ENCODE results near the gene GRHL1. TPM values are rescaled to one million over a fixed set of nuclear protein-coding genes. Genes with fewer than 3 reads are reported as not detected.

GRHL1 gene
- total and polyA plus RNA-seq, 2 donors (not counting 3 experiments of a cell fraction or from before 2014, with no cell fraction given), result 0.37 to 1.1 TPM

GRCh38 chr2:9971890-9972289 lies 20.4 kb downstream of the GRHL1 start:
- Histone ChIP-seq H3K27ac (ENCODE audit: insufficient read depth, low read depth, low read length) (no peak overlapping the region), H3K4me1 (ENCODE audit: control insufficient read depth, extremely low read depth, insufficient read depth, low read length) (peaks cover 37% of the 10 kb centered on the region), H3K9ac (replicated peaks; ENCODE audit: extremely low read depth, insufficient read depth, low read length) (no peak overlapping the region), H4K20me1 (replicated peaks; ENCODE audit: control insufficient read depth, extremely low read depth, insufficient read depth, low read length) (no peaks in the 10 kb centered on the region), H3K27me3 (ENCODE audit: control insufficient read depth in 2 of 2, insufficient read depth in 2 of 2, low read length in 2 of 2) (no peaks in the 10 kb centered on the region), H3K36me3 (ENCODE audit: control insufficient read depth in 2 of 2, extremely low read depth in 1 of 2, insufficient read depth in 2 of 2, low read length in 2 of 2) (no peaks in the 10 kb centered on the region), H3K9me3 (replicated peaks; ENCODE audit: control insufficient read depth, insufficient read depth, low read length) (no peaks in the 10 kb centered on the region), H3K79me2 (ENCODE audit: control insufficient read depth, insufficient read depth, low read length) (no peaks in the 10 kb centered on the region), H3K9me1 (replicated peaks; ENCODE audit: control insufficient read depth, extremely low read depth, insufficient read depth, low read length) (no peaks in the 10 kb centered on the region), H3K4me2 (ENCODE audit: insufficient read depth, low read length) (no peak overlapping the region), H2AFZ (ENCODE audit: low read depth, low read length) (no peak overlapping the region), H3K4me3 (replicated peaks in 1 of 3; ENCODE audit: insufficient read depth in 1 of 3, low read depth in 1 of 3, low read length in 3 of 3) (no peak overlapping the region)
- dilution Hi-C loops (cut with MboI; ENCODE audit: extremely low pct_ligation_motif_present, low sequenced_read_pairs) (loop anchor here (25.0 kb wide), 1 partner anchor 160 kb away; no protein-coding TSS in a partner anchor), intact Hi-C loops (cut with micrococcal nuclease) (no loop called here)
- TF ChIP-seq POLR2A (IDR thresholded peaks at IDR 0.05; ENCODE audit: low read depth, low read length), result no peak
- TF ChIP-seq CTCF (IDR thresholded peaks at IDR 0.05; ENCODE audit: extremely low read depth in 1 of 2, insufficient read depth in 1 of 2, low read depth in 1 of 2, low read length in 2 of 2), result no peak
- TF ChIP-seq EZH2 (IDR thresholded peaks at IDR 0.05; ENCODE audit: borderline replicate concordance, low read depth, low read length, severe bottlenecking), result no peak
- TF ChIP-seq JUN (IDR thresholded peaks at IDR 0.05; ENCODE audit: borderline replicate concordance, insufficient read depth, insufficient read length, low read depth), result no peak
- no peak for TF ChIP-seq POLR2AphosphoS5 (IDR thresholded peaks at IDR 0.05; ENCODE audit: insufficient read depth, low read depth, low read length)
- no peak for TF ChIP-seq MAX (IDR thresholded peaks at IDR 0.05; ENCODE audit: insufficient read depth, insufficient read length)
- TF ChIP-seq MYC (IDR thresholded peaks at IDR 0.05; ENCODE audit: low read depth, low read length), result no peak
- no peak for TF ChIP-seq GATA2 (IDR thresholded peaks at IDR 0.05; ENCODE audit: insufficient read depth, insufficient read length, low read depth, low read length)
- TF ChIP-seq FOS (IDR thresholded peaks at IDR 0.05; ENCODE audit: borderline replicate concordance, insufficient read depth, low read length), result no peak
- CTCF ChIA-PET, result interaction anchor here (1.0 to 1.9 kb wide), 9 partner anchors 9 to 201 kb away, joined by 3 to 19 read pairs (median 3); no protein-coding TSS in a partner anchor
- BruUV-seq (replicated peaks), result no TSS peak
- POLR2A ChIA-PET, result no interaction called here
- no peak for FAIRE-seq
- DNase-seq (ENCODE audit: low read depth, low spot score), result no peak

Data from endothelial cell of umbilical vein (primary cell).